ENCODE measurements around the gene UBQLNL.

The UBQLNL gene

DNA sequence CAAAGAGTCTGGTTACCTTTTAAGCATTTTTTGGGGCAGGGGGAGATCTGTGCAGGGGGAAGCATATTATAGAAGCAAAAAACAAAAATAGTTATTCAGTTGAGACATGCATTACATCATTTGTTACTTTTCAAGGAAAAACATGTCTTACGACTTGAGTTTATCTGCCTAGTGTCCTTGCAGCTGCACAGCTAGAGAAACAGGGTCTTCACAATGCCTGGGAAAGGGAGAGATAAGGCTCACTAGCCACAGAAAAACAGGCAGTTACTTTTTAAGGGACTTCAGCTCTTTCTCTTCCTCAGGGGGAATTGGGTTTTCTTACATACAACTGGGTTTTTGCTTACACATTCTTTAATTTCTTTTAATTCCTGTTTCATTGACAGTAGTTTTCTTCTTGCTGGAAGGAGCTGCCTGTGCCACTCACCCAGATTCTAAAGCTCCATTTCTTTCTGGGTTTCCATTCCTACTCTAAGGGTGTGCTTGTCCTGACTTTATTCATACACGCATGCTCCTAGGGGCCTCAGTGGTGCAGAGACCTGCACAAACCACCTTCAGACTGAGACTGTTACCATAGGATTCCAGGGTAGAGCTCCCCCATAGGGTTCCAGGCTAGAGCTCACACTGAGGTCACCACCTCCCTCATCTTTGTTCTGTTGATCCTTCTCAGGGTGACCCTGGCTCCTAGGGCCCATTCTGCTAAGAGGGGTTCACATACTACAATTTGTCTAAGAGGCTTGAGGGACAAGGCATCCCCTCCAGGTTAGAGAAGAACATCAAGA is 14.7 kb upstream of the UBQLNL start:
- no peak for DNase-seq (ENCODE audit: low read depth in 1 of 2, low spot score in 1 of 2)
- Histone ChIP-seq H3K4me3 (replicated peaks; ENCODE audit: insufficient read depth, low read length) (no peak overlapping the region), H3K27ac (replicated peaks) (no peak overlapping the region), H3K27me3 (ENCODE audit: insufficient read depth, poor library complexity, severe bottlenecking) (no peaks in the 10 kb centered on the region)
- no peak for TF ChIP-seq SPI1 (IDR thresholded peaks at IDR 0.05; ENCODE audit: borderline replicate concordance, low read depth)
- TF ChIP-seq, protein P1, sequence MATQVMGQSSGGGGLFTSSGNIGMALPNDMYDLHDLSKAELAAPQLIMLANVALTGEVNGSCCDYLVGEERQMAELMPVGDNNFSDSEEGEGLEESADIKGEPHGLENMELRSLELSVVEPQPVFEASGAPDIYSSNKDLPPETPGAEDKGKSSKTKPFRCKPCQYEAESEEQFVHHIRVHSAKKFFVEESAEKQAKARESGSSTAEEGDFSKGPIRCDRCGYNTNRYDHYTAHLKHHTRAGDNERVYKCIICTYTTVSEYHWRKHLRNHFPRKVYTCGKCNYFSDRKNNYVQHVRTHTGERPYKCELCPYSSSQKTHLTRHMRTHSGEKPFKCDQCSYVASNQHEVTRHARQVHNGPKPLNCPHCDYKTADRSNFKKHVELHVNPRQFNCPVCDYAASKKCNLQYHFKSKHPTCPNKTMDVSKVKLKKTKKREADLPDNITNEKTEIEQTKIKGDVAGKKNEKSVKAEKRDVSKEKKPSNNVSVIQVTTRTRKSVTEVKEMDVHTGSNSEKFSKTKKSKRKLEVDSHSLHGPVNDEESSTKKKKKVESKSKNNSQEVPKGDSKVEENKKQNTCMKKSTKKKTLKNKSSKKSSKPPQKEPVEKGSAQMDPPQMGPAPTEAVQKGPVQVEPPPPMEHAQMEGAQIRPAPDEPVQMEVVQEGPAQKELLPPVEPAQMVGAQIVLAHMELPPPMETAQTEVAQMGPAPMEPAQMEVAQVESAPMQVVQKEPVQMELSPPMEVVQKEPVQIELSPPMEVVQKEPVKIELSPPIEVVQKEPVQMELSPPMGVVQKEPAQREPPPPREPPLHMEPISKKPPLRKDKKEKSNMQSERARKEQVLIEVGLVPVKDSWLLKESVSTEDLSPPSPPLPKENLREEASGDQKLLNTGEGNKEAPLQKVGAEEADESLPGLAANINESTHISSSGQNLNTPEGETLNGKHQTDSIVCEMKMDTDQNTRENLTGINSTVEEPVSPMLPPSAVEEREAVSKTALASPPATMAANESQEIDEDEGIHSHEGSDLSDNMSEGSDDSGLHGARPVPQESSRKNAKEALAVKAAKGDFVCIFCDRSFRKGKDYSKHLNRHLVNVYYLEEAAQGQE (IDR thresholded peaks at IDR 0.05; ENCODE audit: insufficient replicate concordance, low read depth) = no peak
- TF ChIP-seq GABPA (IDR thresholded peaks at IDR 0.05; ENCODE audit: low read depth) = no peak
- no peak for TF ChIP-seq POLR2AphosphoS5 (IDR thresholded peaks at IDR 0.05; ENCODE audit: low read depth)
- TF ChIP-seq, protein P2, sequence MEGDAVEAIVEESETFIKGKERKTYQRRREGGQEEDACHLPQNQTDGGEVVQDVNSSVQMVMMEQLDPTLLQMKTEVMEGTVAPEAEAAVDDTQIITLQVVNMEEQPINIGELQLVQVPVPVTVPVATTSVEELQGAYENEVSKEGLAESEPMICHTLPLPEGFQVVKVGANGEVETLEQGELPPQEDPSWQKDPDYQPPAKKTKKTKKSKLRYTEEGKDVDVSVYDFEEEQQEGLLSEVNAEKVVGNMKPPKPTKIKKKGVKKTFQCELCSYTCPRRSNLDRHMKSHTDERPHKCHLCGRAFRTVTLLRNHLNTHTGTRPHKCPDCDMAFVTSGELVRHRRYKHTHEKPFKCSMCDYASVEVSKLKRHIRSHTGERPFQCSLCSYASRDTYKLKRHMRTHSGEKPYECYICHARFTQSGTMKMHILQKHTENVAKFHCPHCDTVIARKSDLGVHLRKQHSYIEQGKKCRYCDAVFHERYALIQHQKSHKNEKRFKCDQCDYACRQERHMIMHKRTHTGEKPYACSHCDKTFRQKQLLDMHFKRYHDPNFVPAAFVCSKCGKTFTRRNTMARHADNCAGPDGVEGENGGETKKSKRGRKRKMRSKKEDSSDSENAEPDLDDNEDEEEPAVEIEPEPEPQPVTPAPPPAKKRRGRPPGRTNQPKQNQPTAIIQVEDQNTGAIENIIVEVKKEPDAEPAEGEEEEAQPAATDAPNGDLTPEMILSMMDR (IDR thresholded peaks at IDR 0.05; ENCODE audit: insufficient read depth, low read length) = no peak

DNA sequence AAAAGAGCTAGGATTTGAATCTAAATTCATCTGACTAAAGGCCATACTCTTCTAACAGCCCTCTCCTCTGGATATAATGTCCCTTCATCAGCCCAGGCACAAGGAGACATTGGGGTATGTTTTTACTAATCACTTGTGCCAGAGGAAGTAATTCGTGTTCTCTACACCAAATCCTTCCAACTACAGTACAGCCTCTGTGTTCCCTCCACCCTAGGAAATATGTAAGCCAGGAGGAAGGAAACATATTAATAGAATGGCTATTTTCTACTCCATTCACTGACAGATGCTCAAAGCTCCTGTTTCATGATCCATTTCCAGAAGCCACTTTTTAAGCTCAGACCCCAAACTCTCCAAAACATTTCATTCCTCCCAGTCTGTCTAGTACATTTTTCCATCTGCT is 12.0 kb upstream of the UBQLNL start:
- Histone ChIP-seq H3K27me3 (ENCODE audit: insufficient read depth, poor library complexity, severe bottlenecking) (no peaks in the 10 kb centered on the region), H3K4me3 (replicated peaks; ENCODE audit: insufficient read depth, low read length) (no peak overlapping the region), H3K27ac (replicated peaks) (no peak overlapping the region)
- TF ChIP-seq, protein P2 (IDR thresholded peaks at IDR 0.05; ENCODE audit: insufficient read depth, low read length) = no peak
- TF ChIP-seq POLR2AphosphoS5 (IDR thresholded peaks at IDR 0.05; ENCODE audit: low read depth) (no peak), GABPA (IDR thresholded peaks at IDR 0.05; ENCODE audit: low read depth) (no peak), SPI1 (IDR thresholded peaks at IDR 0.05; ENCODE audit: borderline replicate concordance, low read depth) (no peak)
- TF ChIP-seq, protein P1 (IDR thresholded peaks at IDR 0.05; ENCODE audit: insufficient replicate concordance, low read depth) = no peak
- no peak for DNase-seq (ENCODE audit: low read depth in 1 of 2, low spot score in 1 of 2)

DNA sequence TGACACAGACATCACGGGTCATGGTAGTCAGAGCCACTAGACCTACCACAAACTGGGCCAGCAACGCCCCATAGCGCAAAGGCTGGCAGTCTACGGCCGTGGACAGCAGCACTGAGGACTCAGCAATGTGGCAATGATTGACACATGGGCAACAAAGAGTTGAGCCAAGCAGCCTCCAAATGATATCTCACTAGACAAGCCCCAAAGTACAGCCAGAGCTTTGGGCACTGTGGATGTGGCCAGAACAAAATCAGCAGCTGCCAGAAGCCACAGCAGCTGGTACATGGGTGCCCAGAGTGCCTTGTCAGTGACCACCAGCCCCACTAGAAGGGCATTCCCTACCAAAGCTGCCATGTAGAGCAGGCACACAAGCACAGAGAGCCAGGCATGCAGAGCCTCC is 11.2 kb upstream of the UBQLNL start:
- DNase-seq (ENCODE audit: low read depth in 1 of 2, low spot score in 1 of 2) = no peak
- Histone ChIP-seq H3K4me3 (replicated peaks; ENCODE audit: insufficient read depth, low read length) (no peak overlapping the region), H3K27me3 (ENCODE audit: insufficient read depth, poor library complexity, severe bottlenecking) (no peaks in the 10 kb centered on the region), H3K27ac (replicated peaks) (no peak overlapping the region)
- TF ChIP-seq, protein P1 (IDR thresholded peaks at IDR 0.05; ENCODE audit: insufficient replicate concordance, low read depth) = no peak
- no peak for TF ChIP-seq GABPA (IDR thresholded peaks at IDR 0.05; ENCODE audit: low read depth)
- no peak for TF ChIP-seq SPI1 (IDR thresholded peaks at IDR 0.05; ENCODE audit: borderline replicate concordance, low read depth)

Measured in HL-60 (cell line).